Measurements from ENCODE around the gene ASB5. TPM values are rescaled to one million over a fixed set of nuclear protein-coding genes. Genes with fewer than 3 reads are reported as not detected.
A peak's percentile ranks its signal among the peaks of the same experiment; 100 is the strongest.

Gene ASB5
- total and polyA plus RNA-seq, 9 of the 15 experiments (the other 6 are each of a cell fraction or from before 2014, with no cell fraction given): not detected

DNA sequence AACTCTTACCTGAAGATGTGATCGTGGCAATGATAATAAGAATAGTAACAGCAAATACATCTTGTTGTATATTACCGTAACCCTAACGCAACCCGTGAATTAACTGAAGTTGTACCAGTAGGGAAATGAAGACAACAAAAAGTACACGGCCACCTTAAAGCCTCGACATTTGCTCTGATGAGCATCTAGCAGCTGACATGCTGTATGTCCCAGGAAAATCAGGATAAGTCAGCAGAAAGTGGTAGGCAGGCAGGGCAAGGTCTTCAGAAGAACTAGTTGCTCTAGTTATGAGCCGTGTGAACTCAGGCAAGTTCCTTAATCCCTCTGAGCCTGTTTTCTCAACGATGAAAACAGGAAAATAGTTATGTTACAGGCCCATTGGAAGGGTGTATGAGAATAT, 7.7 kb upstream of the ASB5 start:
- no peak for FAIRE-seq
- H3K4me3 ChIP-seq: no peak overlapping the region

More for the DNA sequence above, 7.7 kb upstream of the ASB5 start:
- no peaks in the 10 kb centered on the region for H3K27me3 ChIP-seq (ENCODE audit: control insufficient read depth in 2 of 2, insufficient read depth in 2 of 2, low read length in 2 of 2)
- BruUV-seq (replicated peaks): no TSS peak
- H3K9ac ChIP-seq (ENCODE audit: insufficient read depth in 1 of 2, low read depth in 2 of 2, low read length in 2 of 2): no peak overlapping the region
- no peaks in the 10 kb centered on the region for H3K9me1 ChIP-seq (ENCODE audit: control insufficient read depth, insufficient read depth, low read length)
- no peak overlapping the region for H3K27ac ChIP-seq (ENCODE audit: extremely low read depth, low read depth, low read length)
- CTCF ChIA-PET (ENCODE audit: low intra/inter-chr PET ratio): no interaction called here
- in situ Hi-C loops (cut with MboI): no loop called here
- no peaks in the 10 kb centered on the region for H3K36me3 ChIP-seq (ENCODE audit: control insufficient read depth, insufficient read depth, low read length)
- no peaks in the 10 kb centered on the region for H3K79me2 ChIP-seq (ENCODE audit: control insufficient read depth, insufficient read depth, low read length)
- no peaks in the 10 kb centered on the region for H4K20me1 ChIP-seq (replicated peaks; ENCODE audit: control insufficient read depth, insufficient read depth, low read length)
- DNase-seq (ENCODE audit: extremely low read depth in 1 of 4, low spot score in 3 of 4) (no peak), ATAC-seq (peak; percentile 11; the same call in 2 of the 3 replicates)
- POLR2A ChIA-PET: interaction anchor here (0.8 to 1.2 kb wide), 2 partner anchors 9 to 16 kb away, joined by 3 read pairs; no protein-coding TSS in a partner anchor
- intact Hi-C loops (cut with micrococcal nuclease): loop anchor here (2.0 kb wide), 1 partner anchor 330 kb away; no protein-coding TSS in a partner anchor
- WGBS (ENCODE audit: insufficient coverage, low coverage, missing lambda C conversion rate): 19% methylated on average over 8 of the region's 8 CpGs
- no peaks in the 10 kb centered on the region for H3K9me3 ChIP-seq (replicated peaks; ENCODE audit: control insufficient read depth, insufficient read depth, low read depth, low read length)
- H3K4me2 ChIP-seq (ENCODE audit: insufficient read depth, low read length): peak overlapping the region; percentile 80; the same call in 1 of the 2 replicates
- H2AFZ ChIP-seq (ENCODE audit: low read depth, low read length): peak overlapping the region; percentile 95
- TF ChIP-seq ZNF316 (IDR thresholded peaks at IDR 0.05): no peak
- no peak for TF ChIP-seq ZNF133 (CRISPR knock-in tag; IDR thresholded peaks at IDR 0.05)
- TF ChIP-seq, protein P1, sequence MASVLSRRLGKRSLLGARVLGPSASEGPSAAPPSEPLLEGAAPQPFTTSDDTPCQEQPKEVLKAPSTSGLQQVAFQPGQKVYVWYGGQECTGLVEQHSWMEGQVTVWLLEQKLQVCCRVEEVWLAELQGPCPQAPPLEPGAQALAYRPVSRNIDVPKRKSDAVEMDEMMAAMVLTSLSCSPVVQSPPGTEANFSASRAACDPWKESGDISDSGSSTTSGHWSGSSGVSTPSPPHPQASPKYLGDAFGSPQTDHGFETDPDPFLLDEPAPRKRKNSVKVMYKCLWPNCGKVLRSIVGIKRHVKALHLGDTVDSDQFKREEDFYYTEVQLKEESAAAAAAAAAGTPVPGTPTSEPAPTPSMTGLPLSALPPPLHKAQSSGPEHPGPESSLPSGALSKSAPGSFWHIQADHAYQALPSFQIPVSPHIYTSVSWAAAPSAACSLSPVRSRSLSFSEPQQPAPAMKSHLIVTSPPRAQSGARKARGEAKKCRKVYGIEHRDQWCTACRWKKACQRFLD (CRISPR knock-in tag; IDR thresholded peaks at IDR 0.05): no peak
- no peak for TF ChIP-seq GTF2F1 (IDR thresholded peaks at IDR 0.05; ENCODE audit: low read depth, low read length)
- no peak for TF ChIP-seq HNRNPH1 (optimal IDR thresholded peaks at IDR 0.05; ENCODE audit: low read depth, low read length)
- TF ChIP-seq HNRNPLL (IDR thresholded peaks at IDR 0.05; ENCODE audit: low read depth, low read length, poor library complexity, severe bottlenecking): no peak
- no peak for TF ChIP-seq CBFA2T2 (conservative IDR thresholded peaks at IDR 0.05)
- no peak for TF ChIP-seq E2F8 (IDR thresholded peaks at IDR 0.05; ENCODE audit: low read depth, partially characterized antibody)
- no peaks in the 10 kb centered on the region for H3K4me1 ChIP-seq (replicated peaks in 1 of 2; ENCODE audit: control insufficient read depth in 2 of 2, insufficient read depth in 2 of 2, low read length in 2 of 2)
